HT1080 (cell line): Measurements from ENCODE around the gene ASCC3. TPM values are rescaled to one million over a fixed set of nuclear protein-coding genes. Genes with fewer than 3 reads are reported as not detected.
"Not testable (repeated sequence)": the region's sequence is repeated elsewhere in the genome, so short reads cannot be mapped to it uniquely, and the experiment has no call there.

ENCODE experiments used
- DNase-seq: peaks from one replicate; pipeline ENCODE4 v3.0.0-alpha.2; 2015; ENCODE audit warnings: low read depth
- total RNA-seq: library from RNA; depleted of rRNA; stranded (reverse); fragments of >200 nt; shearing (Covaris generic); gene quantifications from 2 replicates; pipeline ENCODE4 v1.2.3, GENCODE V29; 2014

Gene ASCC3
- total RNA-seq, 1 experiment from 2014 or later = 57.6 TPM

DNA sequence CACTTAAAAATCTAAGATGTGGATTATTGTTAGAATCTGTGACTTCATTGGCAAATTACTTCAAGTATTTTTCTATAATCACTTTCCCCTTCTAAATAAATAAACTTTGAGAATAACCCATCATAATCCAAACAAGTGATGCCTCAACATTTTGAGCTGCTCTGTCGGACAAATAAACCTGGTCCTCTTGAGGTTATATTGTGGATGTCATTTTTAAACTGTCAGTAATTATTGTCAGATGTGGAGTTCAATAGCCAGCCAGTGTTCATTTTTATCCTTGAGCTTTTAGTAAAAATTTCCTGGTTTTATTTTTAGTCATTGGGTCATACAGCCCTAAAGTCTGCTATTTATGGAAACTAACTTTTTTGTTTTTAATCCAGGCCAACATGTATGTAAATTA lies 9.5 kb upstream of the ASCC3 start:
- DNase-seq = not testable (repeated sequence)

DNA sequence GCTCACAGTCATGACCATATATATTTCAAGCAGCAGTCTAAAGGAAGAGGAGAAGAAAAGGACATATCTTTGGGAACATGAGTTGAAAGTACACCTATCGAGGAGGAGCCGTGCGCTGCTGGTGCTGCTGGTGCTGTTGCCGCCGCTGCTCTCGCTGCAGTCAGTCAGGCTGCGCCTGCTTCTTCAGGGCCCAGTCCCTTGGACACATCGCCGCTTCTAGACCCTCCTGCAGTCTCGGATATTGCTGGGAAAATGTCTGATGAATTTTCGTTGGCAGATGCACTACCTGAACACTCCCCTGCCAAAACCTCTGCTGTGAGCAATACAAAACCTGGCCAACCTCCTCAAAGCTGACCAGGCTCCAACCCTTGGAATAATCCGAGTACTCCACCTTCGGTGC lies 8.2 kb upstream of the ASCC3 start:
- no peak for DNase-seq

DNA sequence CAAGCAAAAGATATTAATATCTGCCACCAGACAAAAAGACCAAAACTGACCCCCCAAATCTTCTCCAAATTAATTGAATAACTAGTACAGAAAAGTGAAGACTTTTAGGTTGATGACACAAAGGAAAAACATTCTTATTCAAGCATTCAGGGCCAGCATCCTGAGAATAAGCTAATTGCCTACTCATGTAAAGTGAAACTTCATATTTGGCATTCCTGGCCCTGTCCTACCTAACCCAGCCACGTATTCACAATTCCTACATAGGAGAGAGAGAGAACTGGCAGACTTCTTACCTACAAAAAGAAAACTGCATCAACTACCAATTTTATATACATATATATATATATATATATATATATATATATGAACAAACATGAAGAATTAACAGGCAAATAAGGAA lies 4.9 kb upstream of the ASCC3 start:
- no peak for DNase-seq

DNA sequence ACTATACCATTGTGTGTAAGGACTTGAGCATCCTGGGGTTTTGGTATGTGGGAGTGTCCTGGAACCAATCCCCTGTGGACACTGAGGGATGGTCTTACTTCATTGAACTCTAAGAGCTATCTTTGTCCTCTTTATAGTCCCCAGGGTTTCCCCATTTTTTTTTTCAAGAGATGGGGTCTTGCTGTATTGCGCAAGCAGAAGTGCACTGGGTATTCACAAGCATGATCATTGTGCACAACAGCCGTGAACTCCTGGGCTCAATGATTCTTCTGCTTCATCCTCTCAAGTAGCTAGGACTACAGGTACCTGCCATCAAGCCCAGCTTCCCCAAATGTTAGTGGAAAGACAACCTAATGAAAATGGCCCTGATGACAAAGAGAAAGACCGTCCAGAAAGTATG lies 2.2 kb upstream of the ASCC3 start:
- DNase-seq = no peak

DNA sequence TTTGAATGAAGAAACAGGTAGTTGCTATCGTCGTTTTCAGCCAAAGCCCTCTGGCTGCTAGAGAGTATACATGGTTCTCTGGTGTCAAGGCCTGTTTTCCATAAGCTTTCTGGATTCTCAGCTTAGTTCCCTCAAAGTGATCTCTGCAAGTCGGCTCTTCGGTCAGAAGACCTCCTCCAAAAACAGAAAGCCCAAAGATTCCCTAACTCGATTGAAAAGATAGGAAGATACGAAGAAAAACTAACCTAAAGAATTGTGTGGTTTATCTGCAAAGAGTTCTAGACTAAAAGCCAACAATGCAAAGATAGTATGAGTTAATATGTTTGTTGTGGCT lies 545 bp upstream of the ASCC3 start:
- DNase-seq = no peak

DNA sequence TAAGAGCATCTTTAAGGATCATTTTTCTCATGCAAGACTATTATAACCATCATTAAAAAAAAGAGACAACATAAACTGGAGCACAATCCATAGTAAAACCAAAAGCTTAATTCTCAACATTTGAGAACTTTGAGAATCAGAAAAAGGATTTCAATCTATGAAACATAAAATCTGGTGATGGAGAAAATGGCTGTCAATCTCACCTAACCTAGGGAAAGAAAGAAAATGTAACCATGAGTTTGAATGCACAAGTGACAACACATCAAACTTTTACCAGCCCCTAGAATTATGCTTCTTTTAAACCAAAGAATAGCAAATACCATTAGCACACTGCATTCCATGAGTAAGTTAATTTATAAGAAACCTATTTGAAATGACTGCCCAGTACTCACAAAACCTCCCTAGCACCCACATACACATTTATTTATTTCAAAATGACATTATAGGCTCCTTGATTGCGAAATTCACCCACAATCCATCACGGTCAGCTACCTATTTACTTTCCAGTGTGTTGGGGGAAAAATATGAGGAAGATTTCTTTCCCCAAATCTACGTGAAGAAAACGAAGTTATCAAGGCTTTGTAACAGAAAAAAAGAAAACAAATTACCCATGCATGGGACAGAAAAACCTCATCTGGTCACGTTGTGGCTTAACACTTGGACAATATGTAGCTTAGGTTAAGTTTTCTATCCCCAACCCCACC lies 828 bp downstream of the ASCC3 start:
- peak; percentile 5 for DNase-seq

DNA sequence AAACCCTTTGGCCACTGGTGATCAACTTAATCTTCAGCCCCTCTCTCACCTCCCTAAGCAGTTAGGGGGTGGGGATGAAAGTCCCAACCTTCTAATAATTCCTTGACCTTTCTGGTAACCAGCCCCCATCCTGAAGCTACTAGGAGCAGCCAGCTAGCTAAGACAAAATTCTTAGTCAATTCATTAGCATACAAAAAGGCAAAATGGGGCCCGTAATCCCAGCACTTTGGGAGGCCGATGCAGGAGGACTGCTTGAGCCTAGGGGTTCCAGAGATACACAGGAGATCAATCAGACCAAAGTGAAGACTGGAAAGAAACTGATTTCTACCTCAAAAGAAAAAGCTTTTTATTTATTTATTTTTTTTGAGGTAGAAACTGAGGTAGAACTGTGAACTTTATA lies 1.8 kb downstream of the ASCC3 start:
- DNase-seq = no peak

DNA sequence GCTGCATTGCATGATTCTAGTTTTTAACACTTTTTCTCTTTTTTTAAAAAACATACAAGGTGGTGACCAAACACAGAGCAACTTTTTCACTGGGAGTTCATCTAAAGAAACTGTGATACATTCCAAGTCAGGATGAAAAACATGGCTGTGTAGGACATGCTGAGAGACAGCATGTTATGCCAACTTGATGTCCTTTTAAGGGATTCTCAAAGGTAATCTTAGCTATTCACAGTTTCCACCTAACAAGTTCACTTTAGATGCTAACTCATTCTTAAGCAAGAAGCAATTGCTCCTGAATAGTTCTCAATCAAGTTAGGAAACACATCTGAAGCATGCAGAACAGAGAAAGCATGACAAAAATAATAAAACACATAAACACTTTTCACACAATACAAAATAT lies 3.3 kb downstream of the ASCC3 start:
- DNase-seq = no peak

DNA sequence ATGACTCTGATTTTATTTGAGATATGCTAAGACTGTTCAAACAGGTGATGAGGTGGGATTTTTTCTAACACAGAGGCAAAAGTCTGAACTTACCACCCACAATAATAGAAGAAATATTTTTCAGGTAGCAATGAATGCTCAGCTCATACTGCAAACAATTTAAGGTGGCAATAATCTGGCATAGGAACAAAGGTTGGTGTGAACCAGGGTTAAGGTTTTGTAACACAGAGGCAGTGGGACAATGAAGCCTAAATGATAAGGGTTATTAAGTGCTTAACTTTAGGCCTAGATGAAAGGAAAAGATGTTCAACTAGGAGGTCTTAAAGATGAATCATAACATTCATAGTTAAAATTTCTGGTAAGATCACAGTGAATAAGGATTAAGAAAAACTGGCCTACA lies 4.9 kb downstream of the ASCC3 start:
- DNase-seq = no peak

DNA sequence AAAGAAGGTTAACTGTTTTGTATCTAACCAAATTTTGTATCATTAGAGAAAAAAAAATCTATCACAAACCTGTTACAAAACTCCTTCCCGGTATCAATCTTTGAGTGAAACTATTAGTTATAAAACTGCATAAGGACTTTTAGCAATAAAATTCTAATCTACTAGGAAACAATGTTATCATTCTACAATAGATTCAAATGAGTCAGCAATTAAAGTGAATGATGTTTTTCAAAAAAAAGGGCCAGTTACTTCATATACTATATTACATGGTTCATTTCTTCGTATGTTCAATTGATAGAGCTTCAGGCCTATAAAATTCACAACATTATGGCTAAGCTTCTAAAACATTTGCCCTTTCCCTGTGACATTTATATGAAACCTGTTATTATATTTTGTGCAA lies 15.6 kb downstream of the ASCC3 start:
- DNase-seq = no peak

DNA sequence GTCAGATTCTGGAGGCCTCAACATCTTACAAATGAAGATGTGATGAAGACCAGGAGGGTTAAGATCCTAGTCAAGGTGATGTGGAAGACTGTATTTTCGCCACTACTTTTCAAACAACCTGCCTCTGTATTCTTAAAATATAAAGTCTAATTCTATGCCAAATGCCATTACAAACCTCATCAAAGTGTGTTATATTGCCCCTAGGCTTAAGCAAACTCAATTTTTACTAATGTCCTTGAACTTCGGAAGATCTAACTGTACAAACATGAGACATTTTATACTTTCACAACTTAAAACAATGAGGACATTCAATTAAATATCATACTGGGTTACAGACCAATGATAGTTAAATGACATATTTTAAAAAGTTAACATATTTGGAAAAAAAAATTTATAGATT lies 19.1 kb downstream of the ASCC3 start:
- no peak for DNase-seq

DNA sequence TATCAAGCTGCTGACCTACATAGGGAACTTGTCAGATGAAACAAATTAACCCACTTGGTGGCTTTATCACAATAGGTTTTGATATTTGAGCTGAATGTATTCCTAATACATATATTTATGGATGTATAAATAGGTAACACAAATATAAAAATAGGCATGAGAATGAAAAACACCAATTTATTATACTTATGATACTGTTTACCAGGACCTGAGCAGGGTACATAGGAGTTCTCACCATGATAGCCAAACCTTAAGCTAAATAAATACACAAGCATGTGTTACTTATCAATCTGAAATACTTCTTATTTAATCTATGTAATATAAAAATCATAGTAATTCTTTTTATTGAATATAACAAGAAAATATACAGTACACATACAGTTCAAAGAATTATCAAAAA lies 25.0 kb downstream of the ASCC3 start:
- no peak for DNase-seq

DNA sequence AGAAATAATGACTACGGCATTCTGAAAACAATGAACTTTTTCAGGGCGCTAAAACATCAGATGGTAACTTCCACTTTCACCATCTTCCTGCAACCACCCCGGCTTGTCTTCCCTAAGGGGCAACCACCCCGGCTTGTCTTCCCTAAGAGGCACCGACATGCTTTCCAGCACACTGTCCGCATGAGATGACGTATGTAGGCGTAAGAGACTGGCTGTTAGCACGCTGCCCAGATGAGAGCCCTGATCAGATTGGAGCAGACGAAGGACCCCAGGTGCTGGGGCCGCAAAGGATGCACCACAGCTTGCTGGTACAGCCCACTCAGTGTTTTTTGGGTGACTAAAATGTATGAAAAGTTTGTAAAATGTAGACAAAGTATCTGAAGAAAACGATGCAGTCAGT lies 29.3 kb downstream of the ASCC3 start:
- DNase-seq = no peak

DNA sequence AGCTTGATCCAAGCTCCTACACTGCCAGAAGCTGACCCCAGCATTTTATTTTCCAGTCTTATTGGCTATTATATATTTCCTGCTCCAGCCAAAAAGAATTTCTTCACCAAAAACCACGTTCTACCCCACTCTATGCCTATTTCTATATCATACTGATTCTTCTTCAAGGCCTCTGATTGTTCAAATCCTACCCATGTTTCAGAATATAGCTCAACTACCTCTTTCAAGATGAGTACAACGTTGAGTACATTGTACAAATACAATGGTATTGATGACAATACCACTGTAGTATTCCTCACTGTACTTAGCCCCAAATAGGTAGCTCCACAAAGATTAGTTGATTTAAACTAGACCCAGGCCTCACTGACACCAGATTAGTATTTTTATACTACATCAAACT lies 31.0 kb downstream of the ASCC3 start:
- no peak for DNase-seq

DNA sequence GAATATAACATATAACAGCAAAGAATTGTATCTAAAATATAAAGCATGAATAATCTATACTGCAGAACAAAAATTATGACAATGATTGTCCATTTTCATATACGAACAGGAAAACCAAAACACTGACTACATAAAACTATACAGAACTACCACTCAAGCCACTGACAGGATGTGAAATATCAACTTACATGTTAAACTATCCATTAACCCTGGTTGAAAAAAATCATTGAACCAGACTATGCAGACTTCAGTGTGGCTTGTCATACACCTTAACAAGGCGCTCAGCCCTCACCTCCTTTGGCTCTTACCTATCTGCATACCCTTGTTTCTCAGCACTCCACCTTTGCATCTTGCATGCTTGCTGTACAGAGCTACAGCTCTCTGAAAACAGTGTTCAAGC lies 34.9 kb downstream of the ASCC3 start:
- no peak for DNase-seq

DNA sequence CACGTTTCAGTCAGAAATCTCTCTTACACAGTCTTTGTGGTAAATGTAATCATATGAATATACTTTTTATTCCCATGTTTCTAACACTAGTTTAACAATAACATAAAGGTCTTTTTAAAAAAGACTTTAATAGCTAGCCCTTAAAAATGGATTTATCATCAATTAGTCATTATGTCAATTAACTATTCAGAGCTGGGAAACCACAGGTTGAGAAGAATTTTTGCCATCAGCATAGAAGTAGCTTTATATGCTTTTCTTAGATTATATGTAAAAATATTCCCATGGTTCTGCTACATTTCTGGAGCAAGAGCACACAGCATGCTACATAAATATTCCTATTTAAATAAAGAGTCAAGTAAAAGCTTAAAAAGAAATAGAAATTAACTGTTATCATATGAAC lies 35.5 kb downstream of the ASCC3 start:
- DNase-seq = no peak

DNA sequence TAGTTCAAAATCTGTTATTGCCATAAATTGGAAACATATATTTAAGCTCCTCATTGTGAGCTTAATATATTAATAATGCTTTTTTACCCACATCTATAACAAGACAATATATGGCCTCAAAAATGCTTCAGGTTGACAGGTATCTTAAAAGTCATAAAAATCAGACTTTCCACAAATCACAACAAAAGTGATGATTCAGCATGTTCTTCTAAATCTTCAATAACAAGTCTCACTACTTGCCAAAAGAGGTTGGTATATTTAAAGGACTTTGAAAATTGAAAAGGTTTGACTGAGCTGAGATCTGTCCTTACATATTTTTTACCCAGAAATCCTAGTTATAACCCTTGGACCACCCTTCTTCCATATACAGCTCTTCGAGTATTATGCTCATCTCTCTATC lies 41.7 kb downstream of the ASCC3 start:
- no peak for DNase-seq

DNA sequence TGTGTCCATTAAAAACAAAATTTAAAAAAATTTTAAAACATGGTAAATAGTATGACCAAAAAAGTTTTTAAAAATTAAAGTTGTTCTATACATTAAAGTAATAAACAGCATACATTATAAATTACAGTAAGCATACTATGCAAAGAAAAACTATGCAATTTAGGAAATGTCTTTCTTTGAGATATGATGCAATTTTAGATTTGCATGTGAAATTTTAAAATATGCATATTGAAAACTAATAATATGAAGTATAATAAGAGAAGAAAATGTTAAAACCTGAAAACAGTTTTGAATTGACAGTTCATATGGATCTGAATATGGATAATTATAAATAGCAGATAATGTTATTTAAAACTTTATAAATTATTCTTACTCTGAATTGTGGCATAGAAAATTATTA lies 43.1 kb downstream of the ASCC3 start:
- no peak for DNase-seq

DNA sequence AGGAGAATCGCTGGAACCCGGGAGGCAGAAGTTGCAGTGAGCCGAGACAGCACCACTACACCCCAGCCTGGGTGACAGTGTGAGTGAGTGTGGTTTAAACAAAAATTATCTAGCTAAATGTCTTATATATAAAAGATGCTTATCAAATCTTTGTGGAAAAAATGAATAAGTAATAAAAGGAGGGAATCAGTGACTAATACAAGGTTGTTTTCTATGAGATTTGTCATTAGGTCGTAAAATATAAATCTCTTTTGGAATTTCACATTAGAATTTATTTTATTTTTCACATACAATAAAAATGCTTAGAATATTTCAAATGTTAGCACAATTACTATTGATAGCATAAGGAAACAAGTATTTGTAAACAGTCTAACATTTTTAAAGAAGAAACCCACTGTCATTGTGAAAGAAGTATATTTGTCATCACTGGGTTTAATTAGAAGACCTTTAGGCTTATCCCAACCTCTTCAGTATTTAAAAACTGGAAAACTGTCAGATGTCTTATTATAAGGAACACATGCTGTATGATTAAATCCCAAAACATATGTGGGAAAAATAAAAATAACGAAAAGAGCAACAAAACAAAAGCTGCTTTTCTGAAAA lies 47.1 kb downstream of the ASCC3 start:
- DNase-seq = no peak

DNA sequence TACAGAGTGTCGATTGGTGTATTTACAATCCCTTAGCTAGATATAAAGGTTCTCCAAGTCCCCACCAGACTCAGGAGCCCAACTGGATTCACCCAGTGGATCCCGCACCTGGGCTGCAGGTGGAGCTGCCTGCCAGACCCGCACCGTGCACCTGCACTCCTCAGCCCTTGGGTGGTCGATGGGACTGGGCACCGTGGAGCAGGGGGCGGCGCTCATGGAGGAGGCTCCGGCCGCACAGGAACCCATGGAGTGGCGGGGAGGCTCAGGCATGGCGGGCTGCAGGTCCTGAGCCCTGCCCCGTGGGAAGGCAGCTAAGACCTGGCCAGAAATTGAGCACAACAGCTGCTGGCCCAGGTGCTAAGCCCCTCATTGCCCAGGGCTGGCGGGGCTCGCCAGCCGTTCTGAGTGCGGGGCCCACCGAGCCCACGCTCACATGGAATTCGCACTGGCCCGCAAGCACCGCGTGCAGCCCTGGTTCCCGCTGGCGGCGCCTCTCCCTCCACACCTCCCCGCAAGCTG lies 52.0 kb downstream of the ASCC3 start:
- DNase-seq = not testable (repeated sequence)

DNA sequence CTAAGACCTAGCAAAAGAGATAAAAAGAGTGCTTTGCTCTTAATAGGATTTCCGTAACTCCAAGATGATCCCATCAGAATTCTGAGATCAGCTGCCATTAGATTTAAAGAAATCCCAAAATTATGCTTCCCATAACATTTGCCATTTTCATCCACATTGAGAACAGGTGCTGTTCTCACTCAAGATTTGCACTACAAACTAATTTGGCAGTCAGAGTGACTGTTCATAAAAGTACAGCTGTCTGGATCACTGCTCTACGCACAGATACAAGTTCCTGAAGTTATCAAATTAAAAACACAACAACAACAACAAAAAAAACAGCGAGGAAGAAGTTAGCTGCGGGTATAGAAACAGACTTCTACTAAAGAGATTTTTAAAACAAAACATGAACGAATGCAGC lies 58.1 kb downstream of the ASCC3 start:
- DNase-seq = no peak

DNA sequence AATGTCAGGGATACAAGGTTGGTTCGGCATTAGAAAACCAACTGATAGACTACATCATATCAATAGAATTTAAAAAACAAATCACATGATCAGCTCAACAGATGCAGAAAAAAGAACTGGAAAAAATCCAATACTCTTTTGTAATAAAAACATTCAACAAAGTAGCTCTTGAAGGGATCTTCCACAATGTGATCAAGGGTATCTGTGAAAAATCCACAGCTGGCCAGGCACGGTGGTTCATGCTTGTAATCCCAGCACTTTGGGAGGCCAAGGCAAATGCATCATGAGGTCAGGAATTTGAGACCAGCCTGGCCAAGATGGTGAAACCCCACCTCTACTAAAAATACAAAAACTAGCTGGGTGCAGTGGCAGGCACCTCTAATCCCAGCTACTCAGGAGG lies 63.1 kb downstream of the ASCC3 start:
- no peak for DNase-seq

DNA sequence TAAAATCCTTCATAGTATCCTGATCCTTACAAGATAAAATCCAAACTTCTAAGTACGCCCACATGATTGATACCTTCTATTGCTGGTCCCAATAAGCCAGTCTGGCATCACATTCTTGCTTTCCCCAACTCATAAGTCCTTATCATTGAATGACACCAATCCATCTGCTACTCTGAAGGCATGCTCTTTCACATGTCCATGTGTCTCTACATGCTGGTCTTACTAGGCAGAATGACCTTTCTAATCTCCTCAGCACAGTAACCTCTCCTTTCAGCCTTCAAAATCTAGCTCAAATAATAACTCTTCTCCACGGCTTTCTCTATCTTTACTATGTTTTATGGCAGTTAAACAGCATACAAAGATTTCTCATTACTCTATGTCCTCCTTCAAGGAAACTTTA lies 71.1 kb downstream of the ASCC3 start:
- no peak for DNase-seq

DNA sequence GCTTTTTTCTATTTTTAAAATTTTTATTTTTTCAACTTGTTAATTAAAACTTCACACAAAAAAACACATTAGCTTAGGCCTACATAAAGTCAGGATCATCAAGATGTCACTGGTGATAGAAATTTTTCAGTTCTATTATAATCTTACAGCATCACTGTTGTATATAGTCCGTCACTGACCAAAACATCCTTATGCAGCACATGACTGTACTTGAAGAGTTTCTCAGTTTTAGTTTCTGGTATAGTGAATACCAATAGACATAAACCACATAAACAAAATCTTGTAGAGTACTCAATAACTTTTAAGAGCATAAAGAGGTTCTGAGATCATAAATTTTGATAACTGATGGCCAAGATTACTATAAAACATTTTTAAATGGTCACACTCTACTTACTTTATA lies 71.8 kb downstream of the ASCC3 start:
- DNase-seq = no peak
